Liver (tissue), 9 donors: Measurements from ENCODE around the gene B9D1. TPM values are rescaled to one million over a fixed set of nuclear protein-coding genes. Genes with fewer than 3 reads are reported as not detected.
A peak's percentile ranks its signal among the peaks of the same experiment; 100 is the strongest.

Source experiments
- DNase-seq: peaks from one replicate; pipeline ENCODE4 v3.0.0-alpha.2; 2017; ENCODE audit warnings: low spot score
- H3K27ac ChIP-seq, 2 donors: one replicate each; pipeline ENCODE4 v1.7.0; 2013; ENCODE audit warnings: inconsistent platforms in 2 of 2, low read length in 2 of 2, control low read depth in 1 of 2, low read depth in 1 of 2, mild to moderate bottlenecking in 1 of 2
- H3K27me3 ChIP-seq, 4 donors: one replicate each; pipeline versions ENCODE4 v1.6.1 to v1.7.0; 2013; ENCODE audit warnings: low read length in 3 of 4, inconsistent platforms in 1 of 4, mild to moderate bottlenecking in 1 of 4, moderate library complexity in 1 of 4; ENCODE audit not compliant: control insufficient read depth in 4 of 4, insufficient read depth in 4 of 4
- H3K36me3 ChIP-seq, 4 donors: one replicate each; pipeline versions ENCODE4 v1.6.1 to v1.7.0; 2013; ENCODE audit warnings: low read length in 3 of 4, mild to moderate bottlenecking in 3 of 4, low read depth in 1 of 4, moderate library complexity in 1 of 4; ENCODE audit not compliant: control insufficient read depth in 4 of 4, insufficient read depth in 3 of 4
- H3K4me1 ChIP-seq, 4 donors: one replicate each; pipeline versions ENCODE4 v1.6.1 to v1.7.0; 2013; ENCODE audit warnings: low read length in 3 of 4, mild to moderate bottlenecking in 3 of 4, moderate library complexity in 1 of 4; ENCODE audit not compliant: control insufficient read depth in 4 of 4, insufficient read depth in 4 of 4
- H3K4me3 ChIP-seq, 3 donors: one replicate each; pipeline versions ENCODE4 v1.6.1 to v1.7.0; 2013; ENCODE audit warnings: low read length in 3 of 3, control low read depth in 1 of 3, low read depth in 1 of 3, mild to moderate bottlenecking in 1 of 3
- H3K9ac ChIP-seq, 2 donors: one replicate each; pipeline ENCODE4 v1.7.0; 2013; ENCODE audit warnings: low read length in 2 of 2, mild to moderate bottlenecking in 2 of 2, moderate library complexity in 2 of 2, control low read depth in 1 of 2, low read depth in 1 of 2
- H3K9me3 ChIP-seq, 4 donors: one replicate each; pipeline versions ENCODE4 v1.6.1 to v1.7.0; 2013; ENCODE audit warnings: low read length in 3 of 4; ENCODE audit not compliant: control insufficient read depth in 4 of 4
- CTCF ChIP-seq: fragments of 150-350 bp; IDR thresholded peaks from 2 replicates; pipeline ENCODE4 v1.5.1; 2017; ENCODE audit warnings: improper control_type of control experiment, low read depth, low read length; ENCODE audit not compliant: missing input control
- EGR1 ChIP-seq, 2 donors: IDR thresholded peaks; 2 replicates each; pipeline ENCODE4 v1.6.1; 2016 to 2018; ENCODE audit warnings: antibody characterized with exemption in 2 of 2, low read depth in 2 of 2
- HNF4A ChIP-seq, 2 donors: conservative IDR thresholded peaks; 2 replicates each; pipeline ENCODE4 v1.6.1; 2016; ENCODE audit warnings: antibody characterized with exemption in 2 of 2, mild to moderate bottlenecking in 2 of 2
- HNF4G ChIP-seq: IDR thresholded peaks from 2 replicates; pipeline ENCODE4 v1.6.1; 2016; ENCODE audit warnings: antibody characterized with exemption
- JUND ChIP-seq, 2 donors: IDR thresholded peaks; 2 replicates each; pipeline ENCODE4 v1.6.1; 2016; ENCODE audit warnings: antibody characterized with exemption in 2 of 2
- MAX ChIP-seq: IDR thresholded peaks from 2 replicates; pipeline ENCODE4 v1.6.1; 2016; ENCODE audit warnings: antibody characterized with exemption
- RAD21 ChIP-seq, 2 donors: IDR thresholded peaks; 2 replicates each; pipeline ENCODE4 v1.6.1; 2016; ENCODE audit warnings: antibody characterized with exemption in 2 of 2, mild to moderate bottlenecking in 2 of 2
- RXRA ChIP-seq, 2 donors: IDR thresholded peaks; 2 replicates each; pipeline ENCODE4 v1.6.1; 2017 to 2018; ENCODE audit warnings: antibody characterized with exemption in 2 of 2, mild to moderate bottlenecking in 1 of 2
- SP1 ChIP-seq: IDR thresholded peaks from 2 replicates; pipeline ENCODE4 v1.6.1; 2018; ENCODE audit warnings: antibody characterized with exemption, mild to moderate bottlenecking
- TAF1 ChIP-seq: conservative IDR thresholded peaks from 2 replicates; pipeline ENCODE4 v1.6.1; 2016; ENCODE audit warnings: antibody characterized with exemption, mild to moderate bottlenecking
- YY1 ChIP-seq: IDR thresholded peaks from 2 replicates; pipeline ENCODE4 v1.6.1; 2016; ENCODE audit warnings: antibody characterized with exemption, mild to moderate bottlenecking
- ZBTB33 ChIP-seq: IDR thresholded peaks from 2 replicates; pipeline ENCODE4 v1.6.1; 2016; ENCODE audit warnings: antibody characterized with exemption
- WGBS: extraction: QIAGEN DNeasy Blood & Tissue Kit; methylation state at CpG from one replicate; pipeline ENCODE4 v1.1.7; 2013; 5-methylcytosine and 5-hydroxymethylcytosine counted together
- polyA plus RNA-seq, 2 donors: library from polyadenylated mRNA; stranded (reverse) in 1 of 2; unstranded in 1 of 2; fragments of 200-250 nt in 1 of 2; fragments of >200 nt in 1 of 2; fragmentation: Nextera tagmentation in 1 of 2; extraction: Ambion mirVana in 1 of 2; gene quantifications; one replicate each; pipeline versions ENCODE4 v1.2.1 to v1.2.3, GENCODE V29; 2013 to 2015
- total RNA-seq, 2 donors: library from RNA; depleted of rRNA; stranded (reverse); fragments of >200 nt; gene quantifications; one replicate each; pipeline ENCODE4 v1.2.3, GENCODE V29; 2014
- donor health status: healthy.
- donor health status: healthy.
- donor health status: healthy.
- donor health status: healthy.
- donor health status: healthy.

Gene B9D1
- total and polyA plus RNA-seq, 4 donors: 8.4 to 22.0 (median 10.8) TPM

GRCh38 chr17:19343671-19344151, 18.8 kb downstream of the B9D1 start:
- H3K4me1 ChIP-seq: peaks cover 31 to 85% (median 64%) of the 10 kb centered on the region in 4 donors
- H3K4me3 ChIP-seq: no peak overlapping the region
- TF ChIP-seq RAD21 (IDR thresholded peaks at IDR 0.05) (peak in 1 of 2 donors; percentile 34), ZBTB33 (no peak), YY1 (no peak), TAF1 (no peak), RXRA (IDR thresholded peaks at IDR 0.05) (peak; percentile 49 to 72), HNF4G (no peak), MAX (peak; percentile 49), SP1 (peak; percentile 38), JUND (IDR thresholded peaks at IDR 0.05) (no peak)
- no peaks in the 10 kb centered on the region for H3K27me3 ChIP-seq
- no peak overlapping the region for H3K9ac ChIP-seq
- no peaks in the 10 kb centered on the region for H3K36me3 ChIP-seq
- DNase-seq: no peak
- H3K9me3 ChIP-seq: no peaks in the 10 kb centered on the region
- whole genome bisulfite sequencing: 53% methylated on average over 13 of the region's 13 CpGs
- peak overlapping the region; percentile 5 to 70 for H3K27ac ChIP-seq

GRCh38 chr17:19343256-19343630, 19.3 kb downstream of the B9D1 start:
- peak; percentile 68 for DNase-seq

GRCh38 chr17:19342611-19343255, 19.8 kb downstream of the B9D1 start:
- no peaks in the 10 kb centered on the region for H3K36me3 ChIP-seq
- H3K4me3 ChIP-seq: no peak overlapping the region
- no peaks in the 10 kb centered on the region for H3K27me3 ChIP-seq
- H3K9me3 ChIP-seq: no peaks in the 10 kb centered on the region
- peaks cover 31 to 88% (median 68%) of the 10 kb centered on the region in 4 donors for H3K4me1 ChIP-seq
- no peak for DNase-seq
- TF ChIP-seq ZBTB33 (no peak), YY1 (no peak), EGR1 (IDR thresholded peaks at IDR 0.05; ENCODE audit: low read depth in 2 of 2) (no peak), HNF4A (conservative IDR thresholded peaks at IDR 0.05) (no peak), HNF4G (no peak), CTCF (no peak), RAD21 (IDR thresholded peaks at IDR 0.05) (no peak)
- no peak overlapping the region for H3K9ac ChIP-seq
- 63% methylated on average over 7 of the region's 7 CpGs for WGBS
- H3K27ac ChIP-seq: peak overlapping the region; percentile 38 to 70

More at GRCh38 chr17:19343256-19343630, 19.3 kb downstream of the B9D1 start:
- H3K36me3 ChIP-seq: no peaks in the 10 kb centered on the region
- H3K27me3 ChIP-seq: no peaks in the 10 kb centered on the region
- no peak overlapping the region for H3K4me3 ChIP-seq
- 66% methylated on average over 7 of the region's 7 CpGs for WGBS
- H3K9me3 ChIP-seq: no peaks in the 10 kb centered on the region
- H3K9ac ChIP-seq: no peak overlapping the region
- H3K4me1 ChIP-seq: peaks cover 31 to 90% (median 65%) of the 10 kb centered on the region in 4 donors
- H3K27ac ChIP-seq: peak overlapping the region; percentile 38 to 70
- TF ChIP-seq HNF4A (conservative IDR thresholded peaks at IDR 0.05) (peak in 1 of 2 donors; percentile 12), RXRA (IDR thresholded peaks at IDR 0.05) (no peak)
